ENCODE results near the gene NTN4.

The NTN4 gene

DNA sequence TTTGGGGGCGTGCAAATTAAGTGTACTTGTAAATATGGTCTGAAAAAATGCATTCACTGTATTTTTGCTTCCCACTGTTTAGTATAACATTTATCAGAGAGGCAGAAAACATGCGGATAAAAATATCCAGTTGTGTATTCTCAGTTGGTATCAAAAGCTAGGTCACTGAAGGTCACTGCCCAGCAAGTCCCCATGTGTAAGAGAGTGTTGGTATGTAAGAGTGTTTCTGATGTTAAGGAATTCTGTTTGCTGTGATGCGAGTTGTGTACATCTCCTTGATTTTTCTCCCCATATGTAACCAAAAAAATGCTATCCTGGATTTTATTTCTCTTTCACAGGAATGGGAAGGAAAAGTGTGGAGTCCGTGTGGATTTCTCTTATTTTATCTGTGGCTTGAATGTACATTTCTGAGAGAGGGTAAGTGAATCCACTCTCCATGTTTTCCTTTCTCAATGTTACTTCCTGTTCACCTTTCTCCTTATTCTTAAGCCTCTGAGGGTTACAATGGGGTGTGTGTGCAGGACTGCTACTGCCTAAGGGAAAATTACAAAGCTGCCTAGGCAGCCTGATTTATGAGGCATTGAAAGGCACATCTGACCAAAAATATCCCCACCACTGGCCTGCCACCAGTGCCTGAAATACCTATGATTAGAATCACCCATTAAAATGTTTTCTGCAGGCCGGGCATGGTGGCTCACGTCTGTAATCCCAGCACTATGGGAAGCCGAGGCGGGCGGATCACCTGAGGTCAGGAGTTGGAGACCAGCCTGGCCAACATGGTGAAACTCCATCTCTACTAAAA, 141.4 kb downstream of the NTN4 start:
- H3K36me3 Mint-ChIP-seq (ENCODE audit: low read depth): no peaks in the 10 kb centered on the region
- peaks cover under 1% of the 10 kb centered on the region for H3K4me1 Mint-ChIP-seq (ENCODE audit: low read depth)
- H3K9me3 Mint-ChIP-seq: no peaks in the 10 kb centered on the region
- H3K4me3 Mint-ChIP-seq: no peak overlapping the region
- no peak overlapping the region for H3K27ac Mint-ChIP-seq
- no peaks in the 10 kb centered on the region for H3K27me3 Mint-ChIP-seq

DNA sequence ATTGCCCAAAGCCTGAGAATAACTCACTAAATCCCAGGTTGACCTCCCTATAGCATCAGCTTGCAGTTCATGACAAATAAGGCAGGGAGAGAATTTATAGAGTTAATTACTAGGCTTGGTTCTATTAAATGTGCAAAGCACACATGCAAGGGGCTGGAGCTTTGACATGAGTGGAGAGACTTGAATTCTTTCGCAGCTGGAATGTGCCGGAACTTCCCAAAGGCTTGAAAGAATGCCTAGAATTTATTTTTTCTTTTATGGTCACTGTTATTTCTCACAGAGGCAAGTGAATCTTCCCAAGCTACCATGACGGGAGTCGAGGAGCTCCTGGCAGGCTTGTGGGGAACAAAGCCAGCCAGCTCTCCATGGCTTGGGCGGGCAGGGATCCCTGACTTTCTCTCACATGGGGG, 143.8 kb downstream of the NTN4 start:
- Mint-ChIP-seq H3K9me3 (no peaks in the 10 kb centered on the region), H3K27me3 (no peaks in the 10 kb centered on the region), H3K36me3 (ENCODE audit: low read depth) (no peaks in the 10 kb centered on the region), H3K27ac (no peak overlapping the region), H3K4me3 (no peak overlapping the region), H3K4me1 (ENCODE audit: low read depth) (no peaks in the 10 kb centered on the region)

DNA sequence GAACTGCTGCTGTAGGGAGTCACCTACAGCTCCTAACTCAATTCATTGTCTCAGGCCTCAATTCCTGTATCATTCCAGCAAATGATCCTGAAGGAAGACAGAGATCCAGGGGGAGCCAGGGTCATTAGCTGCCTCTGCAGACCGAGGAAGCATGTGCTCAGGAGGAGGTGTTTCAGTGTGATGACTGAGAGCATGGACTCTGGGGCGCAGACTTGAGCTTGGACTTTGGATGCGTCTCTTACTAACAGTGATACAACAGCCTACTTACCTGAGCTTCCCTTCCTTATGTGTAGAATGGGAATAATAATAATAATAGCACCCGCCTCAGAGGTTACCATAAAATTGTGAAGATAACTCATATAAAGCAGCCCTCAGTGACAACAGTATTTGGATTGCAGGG, 147.3 kb downstream of the NTN4 start:
- Mint-ChIP-seq H3K27ac (no peak overlapping the region), H3K27me3 (no peaks in the 10 kb centered on the region), H3K9me3 (no peaks in the 10 kb centered on the region), H3K4me1 (ENCODE audit: low read depth) (no peaks in the 10 kb centered on the region), H3K4me3 (no peak overlapping the region), H3K36me3 (ENCODE audit: low read depth) (no peaks in the 10 kb centered on the region)

DNA sequence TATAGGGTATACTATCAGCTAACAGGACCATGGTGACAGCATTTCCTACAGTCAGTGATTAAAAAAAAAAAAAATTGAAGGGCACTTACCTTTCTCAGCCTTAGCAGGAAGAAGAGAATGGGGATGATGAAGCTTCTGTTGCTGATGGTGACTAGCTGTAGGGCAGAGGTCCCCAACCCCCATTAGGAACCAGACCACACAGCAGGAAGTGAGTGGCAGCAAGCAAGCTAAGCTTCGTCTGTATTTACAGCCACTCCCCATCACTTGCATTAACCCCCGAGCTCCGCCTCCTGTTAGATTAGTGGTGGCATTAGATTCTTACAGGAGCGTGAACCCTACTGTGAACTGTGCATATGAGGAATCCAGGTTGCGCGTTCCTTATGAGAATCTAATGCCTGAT, 148.0 kb downstream of the NTN4 start:
- Mint-ChIP-seq H3K27me3 (no peaks in the 10 kb centered on the region), H3K9me3 (no peaks in the 10 kb centered on the region), H3K36me3 (ENCODE audit: low read depth) (no peaks in the 10 kb centered on the region), H3K27ac (no peak overlapping the region), H3K4me1 (ENCODE audit: low read depth) (no peaks in the 10 kb centered on the region), H3K4me3 (no peak overlapping the region)

DNA sequence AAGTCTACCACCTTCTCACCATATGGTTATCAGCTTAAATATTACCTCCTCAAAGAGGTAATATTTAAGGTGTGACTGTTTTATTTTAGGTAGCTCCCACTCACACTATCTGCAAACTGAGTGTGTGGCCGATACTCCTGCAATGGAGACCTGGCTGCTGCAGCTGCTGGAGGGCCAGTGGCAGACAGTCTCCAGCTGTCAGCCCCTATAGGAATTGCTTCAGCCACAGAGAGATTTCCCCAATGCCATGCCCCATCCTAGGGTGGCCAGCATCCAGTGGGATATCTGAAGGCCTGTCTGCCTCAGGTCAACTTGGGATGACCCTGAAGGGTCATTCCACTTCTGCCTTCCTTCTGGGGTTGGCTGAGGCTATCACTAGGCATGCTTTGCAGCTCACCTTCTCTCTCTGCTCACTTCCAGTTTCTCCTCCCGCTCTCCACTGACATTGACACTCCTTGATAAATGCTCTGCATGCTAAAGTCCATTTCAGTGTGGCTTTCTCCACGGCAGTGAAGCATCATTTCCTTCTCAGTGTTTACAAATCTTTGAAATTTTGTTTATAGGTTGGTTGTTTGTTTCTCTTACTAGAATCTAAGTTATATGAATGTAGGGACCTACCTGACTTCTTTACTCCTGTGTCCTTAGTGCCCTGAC, 149.1 kb downstream of the NTN4 start:
- Mint-ChIP-seq H3K27ac (no peak overlapping the region), H3K27me3 (no peaks in the 10 kb centered on the region), H3K9me3 (no peaks in the 10 kb centered on the region), H3K36me3 (ENCODE audit: low read depth) (no peaks in the 10 kb centered on the region), H3K4me3 (no peak overlapping the region), H3K4me1 (ENCODE audit: low read depth) (no peaks in the 10 kb centered on the region)

DNA sequence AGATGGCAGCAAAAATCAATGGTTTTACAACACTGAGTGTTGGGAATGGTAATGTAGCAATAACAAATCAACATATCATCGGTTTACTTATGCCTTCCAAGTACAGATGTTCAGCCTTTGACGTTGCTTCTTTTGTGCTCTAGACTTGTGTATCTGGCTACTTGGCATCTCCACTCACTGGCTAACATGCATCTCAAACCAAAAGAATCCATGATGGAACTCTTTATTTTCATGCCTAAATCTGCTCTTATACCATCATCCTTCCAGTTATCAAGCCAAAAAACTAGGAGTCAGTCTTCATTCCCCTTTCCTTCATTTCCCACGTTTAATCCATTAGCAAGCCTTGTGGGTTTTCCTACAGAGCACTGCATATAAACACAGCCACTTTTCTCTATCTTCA, 150.0 kb downstream of the NTN4 start:
- no peak overlapping the region for H3K4me3 Mint-ChIP-seq
- H3K27ac Mint-ChIP-seq: no peak overlapping the region
- no peaks in the 10 kb centered on the region for H3K36me3 Mint-ChIP-seq (ENCODE audit: low read depth)
- H3K27me3 Mint-ChIP-seq: no peaks in the 10 kb centered on the region
- H3K4me1 Mint-ChIP-seq (ENCODE audit: low read depth): no peaks in the 10 kb centered on the region
- no peaks in the 10 kb centered on the region for H3K9me3 Mint-ChIP-seq

DNA sequence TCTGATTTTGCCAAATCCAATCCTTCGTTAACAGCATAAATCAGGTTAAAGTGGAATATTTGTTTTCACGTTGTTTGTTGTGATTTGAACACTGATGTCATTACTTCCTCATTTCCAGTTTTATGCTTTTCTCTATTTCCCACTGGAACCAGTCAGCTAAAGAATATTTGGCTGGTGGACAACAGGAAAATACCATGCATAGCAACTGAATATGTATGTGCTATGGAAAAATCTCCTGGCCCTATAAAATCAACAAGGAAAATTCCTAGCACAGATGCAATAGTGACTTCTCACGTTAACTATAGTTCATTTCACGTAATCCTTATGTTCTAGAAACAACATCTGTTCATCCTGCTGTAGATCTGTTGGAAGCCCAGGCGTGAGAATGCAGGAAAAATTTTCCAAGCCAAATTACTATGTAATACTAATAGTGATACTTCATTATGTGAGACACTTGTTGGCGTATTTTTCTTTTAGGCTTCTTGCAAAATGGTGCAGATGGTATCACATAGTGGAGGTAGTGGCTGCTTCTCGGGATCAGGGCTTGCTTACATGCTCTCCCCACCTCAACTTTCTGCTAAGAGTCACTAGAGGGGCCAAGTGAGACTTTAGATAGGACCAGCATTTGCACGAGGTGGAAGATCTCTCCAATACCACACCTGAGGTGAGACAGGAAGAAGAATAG, 153.0 kb downstream of the NTN4 start:
- Mint-ChIP-seq H3K27ac (no peak overlapping the region), H3K4me3 (no peak overlapping the region), H3K36me3 (ENCODE audit: low read depth) (no peaks in the 10 kb centered on the region), H3K27me3 (no peaks in the 10 kb centered on the region), H3K9me3 (no peaks in the 10 kb centered on the region), H3K4me1 (ENCODE audit: low read depth) (no peaks in the 10 kb centered on the region)

DNA sequence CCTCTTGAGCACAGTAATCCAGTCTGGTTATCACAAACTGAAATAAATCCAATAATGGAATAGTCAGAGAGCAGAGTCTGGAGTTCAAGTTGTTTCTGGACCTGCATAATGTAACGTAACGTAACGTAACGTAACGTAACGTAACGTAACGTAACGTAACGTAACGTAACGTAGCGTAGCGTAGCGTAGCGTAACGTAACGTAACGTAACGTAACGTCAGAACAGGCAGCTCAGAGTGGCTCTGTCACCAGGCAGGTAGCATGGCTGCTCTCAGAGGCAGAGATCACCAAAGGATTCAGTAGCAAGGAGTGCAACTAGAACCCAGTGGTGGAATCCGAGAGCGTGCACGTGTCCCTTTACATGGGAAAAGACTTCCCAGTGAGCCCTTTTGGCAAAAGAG, 153.6 kb downstream of the NTN4 start:
- no peak overlapping the region for H3K4me3 Mint-ChIP-seq

DNA sequence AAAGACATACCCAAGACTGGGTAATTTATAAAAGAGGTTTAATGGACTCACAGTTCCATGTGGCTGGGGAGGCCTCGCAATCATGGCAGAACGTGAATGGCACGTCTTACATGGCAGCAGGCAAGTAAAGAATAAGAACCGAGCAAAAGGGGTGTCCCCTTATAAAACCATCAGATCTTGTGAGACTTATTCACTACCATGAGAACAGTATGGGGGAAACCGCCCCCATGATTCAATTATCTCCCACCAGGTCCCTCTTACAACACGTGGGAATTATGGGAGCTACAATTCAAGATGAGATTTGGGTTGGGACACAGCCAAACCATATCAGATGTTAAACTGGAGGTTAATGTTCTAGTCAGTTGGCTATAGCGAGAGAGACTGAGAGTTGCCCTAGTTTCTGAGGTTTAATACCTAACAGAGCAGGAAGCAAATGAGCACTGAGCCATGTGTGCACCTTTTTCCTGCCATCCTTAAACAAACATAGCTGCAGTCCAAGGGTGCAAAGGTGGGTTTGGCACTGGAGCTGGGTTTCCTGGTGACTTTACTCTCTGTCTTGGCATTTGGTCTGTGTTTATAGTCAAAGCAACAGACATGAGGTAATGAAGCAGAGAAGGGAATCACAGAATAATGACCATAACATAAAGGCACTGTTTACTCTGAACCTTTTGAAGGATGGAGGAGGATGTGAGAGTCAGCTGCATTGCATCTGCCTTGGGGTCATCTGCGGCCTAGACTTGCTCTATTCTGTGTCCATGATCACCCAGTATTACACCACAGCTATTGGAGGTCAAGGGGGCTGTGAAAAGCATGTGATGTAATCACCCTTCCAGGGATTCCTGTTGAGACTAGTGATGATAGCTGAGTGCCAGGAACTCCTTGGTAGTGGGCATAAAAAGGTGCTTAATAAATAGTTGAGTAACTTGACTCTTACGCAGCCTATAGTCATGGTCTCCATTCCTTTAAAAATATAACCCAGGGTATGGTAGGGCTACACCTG, 155.6 kb downstream of the NTN4 start:
- no peak overlapping the region for H3K4me3 Mint-ChIP-seq
- H3K36me3 Mint-ChIP-seq (ENCODE audit: low read depth): no peaks in the 10 kb centered on the region
- no peaks in the 10 kb centered on the region for H3K9me3 Mint-ChIP-seq
- H3K27me3 Mint-ChIP-seq: no peaks in the 10 kb centered on the region
- H3K4me1 Mint-ChIP-seq (ENCODE audit: low read depth): no peaks in the 10 kb centered on the region
- no peak overlapping the region for H3K27ac Mint-ChIP-seq

More for the DNA sequence above, 153.6 kb downstream of the NTN4 start:
- Mint-ChIP-seq H3K27me3 (no peaks in the 10 kb centered on the region), H3K9me3 (no peaks in the 10 kb centered on the region), H3K4me1 (ENCODE audit: low read depth) (no peaks in the 10 kb centered on the region), H3K27ac (no peak overlapping the region), H3K36me3 (ENCODE audit: low read depth) (no peaks in the 10 kb centered on the region)

DNA sequence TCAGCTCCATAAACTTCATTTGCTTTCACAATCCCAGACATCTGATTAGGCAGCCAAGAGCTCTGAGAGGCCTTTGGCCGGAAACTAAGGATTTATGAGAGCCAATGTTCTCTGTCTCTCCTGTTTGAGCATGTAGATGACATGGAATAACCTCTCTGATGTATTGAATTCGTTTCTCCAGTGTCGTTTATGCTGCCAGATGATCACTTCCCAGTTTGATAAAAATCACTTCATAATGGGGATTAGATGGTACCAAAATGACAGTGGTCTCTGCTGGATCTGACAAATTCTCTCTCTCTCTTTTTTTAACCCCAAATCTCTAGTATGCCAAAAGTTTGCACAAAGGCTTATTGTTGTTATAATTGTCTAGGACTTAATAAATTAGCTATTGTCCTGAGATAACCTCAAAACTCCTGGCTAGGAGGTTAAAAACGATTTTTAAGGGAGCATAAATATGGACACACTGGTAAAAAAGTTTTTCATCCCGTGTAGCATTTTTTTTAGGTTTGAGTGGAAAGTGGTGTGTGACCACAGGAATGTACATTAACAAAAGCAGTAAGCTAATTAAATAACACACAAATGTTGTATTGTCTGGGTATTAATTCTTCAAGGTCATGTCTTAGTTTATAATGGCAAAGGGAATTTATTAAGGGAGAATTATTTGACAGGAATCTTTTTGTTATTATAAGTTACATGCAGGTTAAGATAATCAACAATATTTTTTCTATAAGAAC, 156.7 kb downstream of the NTN4 start:
- Mint-ChIP-seq H3K4me1 (ENCODE audit: low read depth) (no peaks in the 10 kb centered on the region), H3K9me3 (no peaks in the 10 kb centered on the region), H3K27me3 (no peaks in the 10 kb centered on the region), H3K27ac (no peak overlapping the region), H3K4me3 (no peak overlapping the region), H3K36me3 (ENCODE audit: low read depth) (no peaks in the 10 kb centered on the region)

DNA sequence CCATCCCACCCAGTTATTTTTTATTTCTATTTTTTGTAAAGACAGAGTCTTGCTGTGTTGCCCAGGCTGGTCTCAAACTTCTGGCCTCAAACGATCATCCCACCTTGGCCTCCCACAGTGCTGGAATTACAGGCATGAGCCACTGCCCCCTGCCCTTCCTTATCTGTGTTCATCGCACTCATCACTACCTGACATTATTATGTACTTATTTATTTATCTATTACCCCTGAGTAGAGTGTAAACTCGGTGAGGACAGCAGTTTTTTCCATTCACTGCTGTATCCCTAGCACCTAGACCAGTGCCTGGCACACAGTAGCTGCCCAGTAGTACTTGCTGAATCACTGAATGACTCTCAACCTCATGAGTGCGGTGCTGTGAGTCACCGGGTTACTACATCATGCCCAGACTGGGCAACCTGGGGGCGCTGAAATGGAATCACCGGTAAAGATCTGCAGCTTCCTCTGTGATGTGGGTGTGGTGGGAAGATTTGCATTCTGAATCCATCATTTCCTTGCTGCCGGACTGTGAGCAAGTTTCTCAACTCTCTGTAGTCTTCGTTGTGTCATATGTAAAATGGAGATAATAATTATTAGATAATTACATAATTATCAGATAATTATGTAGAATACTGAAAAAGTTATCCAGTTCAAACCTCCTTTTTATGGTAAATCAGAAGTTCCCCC, 157.4 kb downstream of the NTN4 start:
- Mint-ChIP-seq H3K4me1 (ENCODE audit: low read depth) (no peaks in the 10 kb centered on the region), H3K9me3 (no peaks in the 10 kb centered on the region), H3K27ac (no peak overlapping the region), H3K4me3 (no peak overlapping the region), H3K36me3 (ENCODE audit: low read depth) (no peaks in the 10 kb centered on the region), H3K27me3 (no peaks in the 10 kb centered on the region)

DNA sequence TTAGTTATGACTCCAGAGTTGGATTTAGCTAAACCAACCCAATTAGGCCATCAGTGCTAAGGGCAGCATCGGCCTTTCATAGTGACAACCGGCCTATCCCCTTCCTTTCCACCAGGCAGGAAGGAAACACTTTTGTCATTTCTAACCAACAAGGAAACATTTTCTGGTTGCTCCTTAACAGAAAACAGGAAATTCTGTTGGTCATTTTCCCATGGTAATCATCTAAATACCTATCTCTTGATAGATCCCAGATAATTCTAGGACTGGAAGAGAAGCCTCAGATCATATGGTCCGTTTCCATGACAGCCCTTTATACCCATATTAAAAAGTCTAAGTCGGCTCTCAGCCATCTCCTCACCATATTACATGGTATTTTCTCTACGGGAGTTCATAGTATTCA, 160.1 kb downstream of the NTN4 start:
- Mint-ChIP-seq H3K27me3 (no peaks in the 10 kb centered on the region), H3K9me3 (no peaks in the 10 kb centered on the region), H3K4me3 (no peak overlapping the region)

DNA sequence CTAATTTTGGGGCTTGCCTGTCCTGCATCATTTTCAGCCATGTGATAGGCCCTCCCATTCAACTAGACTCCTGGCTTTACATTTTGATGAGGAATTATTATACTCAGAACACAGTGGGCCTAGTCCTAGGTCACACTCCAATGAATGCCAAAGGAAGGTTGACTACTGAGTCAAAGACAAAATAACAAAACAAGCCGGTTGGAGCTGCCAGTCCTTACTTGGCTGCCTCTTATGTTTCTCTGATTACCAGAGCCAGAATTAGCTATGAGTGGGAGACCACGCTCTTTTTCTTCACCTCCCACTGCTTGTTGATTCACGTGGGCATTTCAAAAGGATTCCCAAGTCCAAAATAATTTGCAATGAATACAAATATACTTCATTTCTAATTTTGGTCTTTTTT, 161.2 kb downstream of the NTN4 start:
- Mint-ChIP-seq H3K4me1 (ENCODE audit: low read depth) (no peaks in the 10 kb centered on the region), H3K27me3 (no peaks in the 10 kb centered on the region), H3K27ac (no peak overlapping the region), H3K4me3 (no peak overlapping the region), H3K36me3 (ENCODE audit: low read depth) (no peaks in the 10 kb centered on the region), H3K9me3 (no peaks in the 10 kb centered on the region)

More for the DNA sequence above, 160.1 kb downstream of the NTN4 start:
- Mint-ChIP-seq H3K27ac (no peak overlapping the region), H3K4me1 (ENCODE audit: low read depth) (no peaks in the 10 kb centered on the region), H3K36me3 (ENCODE audit: low read depth) (no peaks in the 10 kb centered on the region)
